HG03442 (cell line): ENCODE data around the gene BLID.

Source experiments
- ATAC-seq: cut with Tn5 transposase; IDR thresholded peaks from one replicate; pipeline ENCODE4 v1.9.1; 2021; ENCODE audit warnings: mild to moderate bottlenecking, moderate library complexity; ENCODE audit not compliant: unreplicated experiment

The BLID gene

DNA sequence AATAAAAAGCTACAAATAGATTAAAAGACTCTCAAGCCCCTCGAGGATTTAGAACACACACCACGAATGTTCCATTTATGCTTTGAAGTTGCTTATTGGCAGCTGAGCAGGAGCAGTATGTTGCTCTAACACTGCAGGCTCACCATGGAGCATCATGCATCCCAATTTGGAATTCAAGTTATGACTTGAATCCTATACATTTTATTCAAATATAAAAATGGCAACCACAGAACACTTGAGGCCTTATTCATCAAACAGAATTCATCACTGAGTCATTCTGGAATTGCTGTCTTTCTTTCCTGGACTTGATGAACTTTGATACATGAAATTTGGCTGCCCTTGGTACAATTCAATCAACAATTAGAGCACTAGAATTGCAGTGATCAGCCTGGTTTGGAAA, 24.5 kb upstream of the BLID start:
- no peak for ATAC-seq

DNA sequence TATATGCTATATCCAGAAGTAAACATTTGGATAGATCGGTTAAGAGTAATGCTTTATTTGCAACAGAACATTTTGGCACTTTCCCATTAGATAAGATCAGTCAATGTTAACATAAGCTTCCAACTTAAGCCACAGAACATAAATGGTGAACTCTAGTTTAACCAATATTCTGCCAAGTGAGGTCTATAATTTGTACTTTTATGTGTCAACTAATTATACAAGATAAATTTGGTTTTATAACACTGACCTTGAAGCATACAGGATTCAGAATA, 23.5 kb upstream of the BLID start:
- ATAC-seq, result no peak

DNA sequence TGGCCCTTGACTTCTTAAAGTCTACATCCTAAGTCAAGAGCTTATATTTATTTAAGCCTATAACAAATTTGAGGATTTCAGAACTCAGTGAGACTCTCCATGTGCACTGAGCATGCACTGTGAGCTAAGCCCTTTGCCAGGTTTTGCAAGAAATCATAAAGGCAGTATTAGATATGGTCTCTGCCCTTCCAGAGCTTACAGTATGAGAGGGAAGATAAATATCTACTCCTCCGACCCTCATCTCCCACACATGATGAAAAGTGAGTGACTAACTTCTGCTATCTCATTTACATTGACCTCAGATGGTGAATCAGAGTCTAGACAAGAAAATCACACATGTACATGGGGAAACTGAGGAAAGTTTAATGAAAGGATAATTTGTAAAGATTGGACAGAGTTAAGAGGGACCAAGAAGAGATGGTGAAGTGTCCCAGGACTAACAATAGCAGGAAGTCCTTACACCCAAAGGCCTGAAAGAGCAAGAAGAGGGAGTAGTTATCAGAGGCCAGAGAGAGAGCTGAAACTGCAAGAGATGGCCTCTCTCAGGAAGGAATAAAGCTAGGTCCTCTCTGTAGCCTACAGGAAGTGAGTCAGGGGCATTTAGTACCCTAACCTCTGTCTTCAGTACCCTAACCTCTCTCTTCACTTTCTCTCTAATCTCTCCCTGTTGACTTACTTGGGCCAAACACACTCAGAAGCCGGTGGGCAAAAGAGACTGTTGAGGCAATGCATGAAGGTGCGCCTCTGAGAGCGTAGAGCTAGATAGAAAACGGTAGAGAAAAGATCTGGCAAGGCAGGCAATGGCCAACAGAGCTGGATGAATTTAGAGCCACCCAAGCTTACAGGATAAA, 23.0 kb upstream of the BLID start:
- no peak for ATAC-seq

DNA sequence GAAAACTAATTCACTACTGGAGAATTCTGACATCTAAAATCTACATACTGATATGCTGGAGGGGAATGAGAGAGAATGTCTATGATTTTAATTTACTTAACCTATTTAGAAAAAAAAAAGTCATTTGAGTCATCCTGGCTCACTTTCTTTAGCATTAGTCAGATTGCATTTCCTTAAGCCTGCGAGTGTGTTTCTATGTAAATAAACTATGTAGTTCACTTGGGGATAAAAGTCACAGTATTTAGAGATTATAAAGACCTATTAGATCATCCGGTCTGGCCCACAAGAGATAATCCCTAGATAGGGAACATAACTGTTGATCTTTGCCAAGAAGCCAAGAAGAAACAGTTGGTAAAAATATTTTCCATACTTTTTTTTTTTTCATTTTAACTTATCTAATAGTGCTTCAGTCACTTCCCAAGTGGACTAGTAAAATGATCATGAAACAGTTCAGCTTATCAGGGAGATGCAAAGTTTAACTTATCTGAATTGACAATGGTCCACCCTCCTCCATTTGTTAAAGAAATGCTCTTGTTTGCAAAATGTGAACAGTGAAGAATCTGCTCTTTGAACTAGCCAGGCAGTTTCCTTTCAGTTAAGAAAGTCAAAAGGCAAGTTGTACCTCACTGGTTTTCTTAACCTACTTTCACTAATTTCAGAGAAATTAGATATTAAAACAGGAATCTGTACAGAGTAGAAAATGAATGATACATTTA, 21.2 kb upstream of the BLID start:
- no peak for ATAC-seq

DNA sequence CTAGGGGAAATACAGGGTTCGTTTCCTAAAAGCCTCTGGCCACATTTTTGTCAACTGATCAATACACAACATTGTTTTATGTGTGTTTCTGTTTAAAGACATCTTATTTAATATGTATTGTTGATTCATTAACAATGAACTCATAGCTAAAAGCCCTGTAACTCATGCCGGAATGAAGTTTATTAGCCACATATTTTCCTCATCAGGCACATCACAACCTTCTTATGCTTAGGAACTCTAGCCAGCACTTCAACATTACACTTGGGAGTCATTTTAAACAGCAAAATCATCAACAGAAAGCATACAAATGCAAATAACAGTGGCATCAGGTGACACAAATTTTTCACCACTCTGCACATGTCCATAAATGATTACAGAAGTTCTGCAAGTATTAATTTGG, 15.1 kb upstream of the BLID start:
- no peak for ATAC-seq

DNA sequence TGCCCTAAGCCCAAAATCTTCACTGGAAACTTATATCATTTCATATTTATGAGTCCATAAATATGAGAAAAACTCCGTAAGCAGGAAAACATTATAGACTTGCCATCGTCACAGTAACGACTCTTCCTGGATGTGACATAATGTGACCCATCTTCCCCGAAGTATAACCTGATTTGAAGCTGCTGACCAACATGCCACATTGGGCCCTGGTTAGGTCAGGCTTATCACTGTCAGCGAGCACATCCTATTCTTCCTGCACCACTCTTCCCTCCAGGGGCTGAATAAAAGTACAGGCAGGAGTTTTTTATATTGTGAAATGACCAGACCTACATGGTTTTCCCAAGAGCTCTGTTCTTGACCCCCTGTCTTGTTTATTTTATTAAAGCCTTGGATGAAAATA, 12.1 kb upstream of the BLID start:
- no peak for ATAC-seq

DNA sequence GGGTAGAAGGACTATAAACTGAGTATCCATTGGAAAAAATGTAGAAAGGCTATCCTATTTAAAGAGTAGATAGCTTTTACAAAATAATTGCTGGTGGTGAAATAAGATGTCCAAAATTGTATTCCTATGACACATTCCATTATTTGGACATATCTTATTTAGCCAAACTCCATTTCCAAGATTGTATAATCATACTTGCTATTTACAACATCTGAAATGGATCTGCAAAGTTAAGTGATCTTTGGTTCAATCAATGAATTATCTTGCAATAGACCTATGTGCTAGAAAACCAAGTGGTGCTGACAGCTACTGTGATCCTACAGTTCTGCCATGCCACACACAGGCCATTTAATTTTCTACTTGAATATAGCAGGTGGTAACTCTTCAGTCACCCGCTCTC, 11.0 kb upstream of the BLID start:
- ATAC-seq, result no peak

DNA sequence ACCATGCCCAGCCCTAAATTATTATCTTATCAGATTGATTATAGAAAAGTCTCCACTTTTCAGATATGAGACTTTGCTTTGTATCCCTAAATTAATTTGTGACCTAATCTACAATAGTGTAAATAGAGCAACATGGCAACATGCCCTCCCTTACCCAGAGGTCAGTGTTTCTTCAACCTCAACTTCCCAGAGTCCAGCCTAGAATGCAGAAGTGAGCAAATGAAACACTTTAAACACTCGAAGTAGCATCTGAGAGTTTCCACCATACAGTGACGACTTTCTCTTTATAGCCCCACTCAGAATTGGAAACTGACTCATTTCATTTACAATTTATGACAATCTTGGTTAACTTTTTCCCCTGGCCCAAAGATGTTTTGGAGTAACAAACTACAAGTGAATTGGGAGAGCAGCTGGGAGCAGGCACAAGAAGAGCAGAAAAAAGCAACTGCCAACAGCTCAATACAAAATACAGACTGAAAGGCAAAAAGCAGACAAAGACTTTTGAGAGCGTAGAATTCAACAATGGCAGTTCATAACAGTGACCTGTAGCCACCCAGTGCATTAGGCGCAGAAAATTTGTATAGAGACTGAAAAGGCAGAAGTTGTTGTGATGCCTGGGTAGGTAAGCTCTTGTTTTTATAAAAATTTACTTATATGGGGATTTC, 10.1 kb upstream of the BLID start:
- no peak for ATAC-seq

DNA sequence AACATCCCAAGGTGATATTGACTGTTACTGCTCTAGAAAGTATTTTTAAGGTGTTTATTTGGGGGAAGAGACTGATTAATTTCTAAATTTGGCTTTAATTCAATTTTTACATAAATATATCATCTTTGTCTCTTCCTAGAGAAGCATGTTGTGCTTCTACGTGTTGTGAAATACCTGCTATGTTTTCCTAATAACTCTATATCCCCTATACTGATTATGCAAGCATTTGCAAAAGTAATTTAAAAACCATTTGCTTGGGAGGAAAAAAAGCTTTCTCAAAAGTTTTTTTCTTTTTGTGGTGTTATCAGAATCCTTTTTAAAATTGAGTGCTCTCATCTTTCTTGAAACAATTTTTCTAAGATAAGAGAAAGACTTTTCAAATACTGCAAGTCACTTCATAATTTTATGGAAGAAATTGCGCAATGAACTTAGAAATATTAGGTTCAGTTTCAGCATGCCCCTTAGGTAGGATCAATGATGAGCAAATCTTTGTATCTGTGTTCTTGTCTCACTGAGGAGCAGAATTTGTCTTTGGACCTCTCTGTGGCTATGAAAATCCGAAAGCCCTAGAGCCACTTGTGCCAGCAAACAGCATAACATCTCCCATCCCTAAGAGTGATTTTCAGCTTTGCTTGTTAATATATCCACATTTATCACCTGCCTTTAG, 7.4 kb upstream of the BLID start:
- no peak for ATAC-seq

DNA sequence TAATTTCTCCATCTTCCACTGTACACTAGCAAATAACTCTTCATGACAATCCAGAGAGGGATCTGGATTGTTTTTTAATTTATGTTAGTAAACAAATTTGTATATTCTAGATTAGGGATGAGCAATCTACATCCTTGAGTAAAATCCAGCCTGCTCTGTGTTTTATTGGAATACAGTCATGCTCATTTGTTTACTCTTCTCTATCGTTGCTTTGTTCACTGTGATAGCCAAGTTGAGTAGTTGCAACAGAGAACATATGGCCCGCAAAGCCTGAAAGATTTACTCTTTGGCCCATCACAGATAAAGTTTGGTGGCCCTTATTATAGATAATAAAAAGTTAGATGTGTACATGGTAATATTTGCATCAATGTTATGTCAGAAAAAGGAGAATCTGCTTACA, 6.2 kb upstream of the BLID start:
- ATAC-seq, result no peak

DNA sequence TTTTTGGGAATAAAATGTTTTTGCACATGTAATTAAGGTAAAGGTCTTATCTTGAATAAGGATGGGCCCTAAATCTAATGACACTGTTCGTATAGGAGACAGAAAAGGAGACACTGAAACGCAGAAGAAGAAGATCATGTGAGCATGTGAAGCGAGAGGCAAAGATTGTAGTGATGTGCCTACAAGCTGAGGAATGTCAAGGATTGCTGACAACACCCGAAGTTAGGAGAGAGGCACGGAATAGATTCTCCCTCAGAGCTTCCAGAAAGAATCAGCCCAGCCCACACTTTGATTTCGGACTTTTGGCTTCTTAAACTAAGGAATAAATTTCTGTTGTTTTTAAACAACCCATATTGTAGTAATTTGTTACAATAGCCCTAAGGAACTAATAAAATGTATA, 4.1 kb upstream of the BLID start:
- no peak for ATAC-seq

DNA sequence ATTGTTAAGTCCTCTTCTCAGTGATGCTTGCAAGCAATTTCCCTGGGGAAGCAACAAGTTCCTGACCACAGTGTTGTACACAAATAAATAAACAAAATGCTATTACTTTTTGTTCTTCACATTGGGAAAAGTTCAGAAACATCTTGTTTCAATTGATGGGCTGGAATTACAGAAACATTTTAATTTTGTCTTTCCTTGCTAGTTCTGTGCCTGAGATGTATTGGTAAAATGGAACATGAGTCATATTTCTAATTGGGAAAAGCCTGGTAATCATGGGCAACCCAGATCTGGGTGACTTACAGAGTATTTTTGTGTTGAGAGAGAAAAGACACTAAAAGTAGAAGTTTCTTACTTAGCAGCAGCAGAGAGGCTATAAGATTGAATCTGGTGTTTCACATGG, 576 bp upstream of the BLID start:
- ATAC-seq, result no peak

DNA sequence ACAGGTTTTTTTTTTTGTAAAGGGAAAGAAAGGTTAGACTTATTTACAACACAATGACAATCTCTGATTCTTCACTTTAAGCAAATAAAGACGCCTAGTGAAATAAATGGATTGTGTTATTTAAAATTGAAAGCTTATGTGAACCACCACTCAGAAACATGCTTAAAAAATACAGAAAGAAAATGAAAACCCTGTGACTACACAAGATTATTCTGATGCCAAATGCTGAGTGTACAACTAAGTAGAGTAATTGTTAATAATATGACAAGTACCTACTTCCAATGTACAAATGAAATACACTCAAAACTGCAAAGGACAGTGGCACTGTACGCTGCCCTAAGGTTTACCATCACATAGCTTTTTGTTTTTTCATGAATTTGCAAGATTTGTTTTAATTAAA, 1.0 kb downstream of the BLID start:
- ATAC-seq, result no peak

DNA sequence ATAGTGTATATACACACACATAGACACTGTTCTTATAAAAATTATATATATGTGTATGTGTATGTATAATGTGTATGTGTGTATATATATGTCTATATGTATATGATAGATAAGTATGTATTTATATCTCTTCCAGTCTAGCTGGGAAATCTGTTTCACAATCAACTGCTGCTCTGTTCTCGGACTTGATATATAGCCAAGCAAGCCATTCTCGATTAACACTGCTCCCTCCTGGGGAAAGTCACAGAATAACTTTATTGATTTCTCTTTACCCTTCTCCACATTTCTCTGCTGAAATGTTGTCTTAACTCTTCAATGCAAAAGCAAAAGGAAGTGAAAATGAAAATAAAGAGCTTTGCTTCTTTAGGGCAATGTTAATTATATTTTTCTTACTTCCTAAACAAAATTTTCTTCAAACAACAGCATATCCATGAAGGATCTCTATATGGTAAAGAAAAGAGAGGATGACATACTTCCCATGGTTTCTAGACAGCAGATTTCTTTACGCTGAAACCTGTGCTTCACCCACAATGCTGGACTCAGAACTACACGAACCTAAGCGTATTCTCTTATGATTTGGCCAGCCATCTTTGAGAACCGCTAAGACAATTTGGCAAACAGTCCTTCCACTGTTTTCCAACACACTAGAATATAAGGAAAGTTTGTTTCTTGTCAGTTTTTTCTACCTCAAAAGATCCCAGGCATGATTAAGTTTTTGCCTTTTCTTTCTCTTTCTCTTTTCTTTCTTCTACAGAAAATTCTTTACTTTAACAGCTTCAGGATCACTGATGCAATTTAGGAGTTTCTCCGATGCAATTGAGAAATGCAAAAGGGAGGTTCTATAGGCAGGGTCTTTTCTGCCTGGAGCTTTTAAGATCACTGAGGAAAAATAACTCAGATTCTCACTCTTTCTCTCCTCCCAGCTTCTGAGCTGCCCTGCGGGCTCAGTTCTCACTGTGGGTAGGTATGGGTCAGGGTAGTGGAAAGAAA, 1.9 kb downstream of the BLID start:
- no peak for ATAC-seq

DNA sequence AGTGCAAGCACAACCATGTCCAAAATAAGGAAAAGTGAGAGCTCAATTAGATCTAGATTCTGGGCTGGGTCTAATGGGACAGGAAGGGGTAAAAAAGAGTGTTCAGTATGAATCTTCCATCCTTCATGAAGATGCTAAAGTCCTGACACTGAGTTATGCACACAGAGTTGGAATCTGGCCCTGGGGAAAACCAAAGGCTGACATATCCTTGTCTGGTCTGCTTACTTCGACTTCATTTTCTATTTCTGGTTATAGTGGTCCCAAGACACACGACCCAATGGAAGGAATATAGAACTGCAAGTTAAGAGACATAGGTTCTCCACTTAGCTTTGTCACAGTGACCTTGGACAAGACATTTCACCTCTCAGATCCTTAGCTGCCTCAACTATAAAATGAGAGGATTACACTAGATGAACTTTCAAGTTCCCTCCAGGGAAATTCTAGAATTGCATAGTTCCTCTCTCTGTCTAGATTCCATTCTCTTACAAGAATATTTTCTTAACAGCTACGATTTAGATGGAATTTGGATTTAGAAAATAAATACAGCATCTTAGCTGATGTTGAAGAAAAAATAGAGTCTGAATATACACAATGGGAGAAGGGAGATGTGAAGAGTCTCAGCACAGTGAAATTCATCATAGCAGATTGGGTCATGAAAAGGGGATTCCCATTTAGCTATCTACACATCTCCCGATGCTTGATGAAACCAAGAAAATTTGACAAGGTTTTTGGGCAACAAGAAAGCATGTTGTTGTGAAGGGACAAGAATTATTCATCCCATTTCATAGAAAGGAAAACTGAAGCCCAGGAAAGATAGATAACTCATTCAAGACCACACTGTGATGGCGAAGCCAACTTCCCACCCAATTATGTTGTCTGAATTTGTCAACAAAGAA, 3.3 kb downstream of the BLID start:
- no peak for ATAC-seq

DNA sequence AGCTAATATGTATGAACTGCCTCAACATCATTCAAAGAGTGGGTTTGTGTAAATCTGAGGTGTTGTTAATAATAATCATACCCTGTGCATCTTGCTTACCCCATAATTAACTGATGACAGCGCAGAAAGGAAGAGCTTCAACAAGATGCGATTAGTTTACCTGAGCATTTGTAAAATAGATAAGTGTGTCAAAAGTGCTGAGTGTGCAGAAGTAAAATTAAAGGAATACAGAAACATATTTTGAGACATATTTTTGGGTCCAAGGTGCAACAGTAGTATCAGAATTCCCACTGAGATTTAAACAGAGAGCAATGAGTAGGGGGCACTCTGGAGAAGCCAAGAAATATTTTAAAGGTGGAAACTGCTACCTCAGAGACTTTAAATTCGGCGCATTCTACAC, 6.1 kb downstream of the BLID start:
- no peak for ATAC-seq

DNA sequence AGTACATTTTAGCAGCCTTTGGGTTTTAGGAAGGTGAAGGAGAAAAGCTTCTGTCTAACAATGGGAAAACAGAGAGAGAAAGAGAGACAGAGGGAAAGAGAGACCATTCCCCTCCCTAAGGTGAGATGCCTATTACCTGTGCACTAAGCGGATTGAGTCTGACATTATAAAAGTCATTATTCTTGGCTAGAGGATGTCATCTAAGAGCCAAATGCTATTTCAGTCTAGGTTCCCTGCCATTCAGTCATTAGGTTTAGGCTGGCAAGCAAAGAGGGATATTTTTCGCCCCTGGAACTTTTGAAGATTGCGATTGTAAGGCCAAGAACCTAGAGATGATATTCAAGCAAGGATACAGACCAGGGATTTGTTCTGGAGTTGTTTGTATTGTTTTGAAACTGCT, 7.2 kb downstream of the BLID start:
- ATAC-seq, result no peak

DNA sequence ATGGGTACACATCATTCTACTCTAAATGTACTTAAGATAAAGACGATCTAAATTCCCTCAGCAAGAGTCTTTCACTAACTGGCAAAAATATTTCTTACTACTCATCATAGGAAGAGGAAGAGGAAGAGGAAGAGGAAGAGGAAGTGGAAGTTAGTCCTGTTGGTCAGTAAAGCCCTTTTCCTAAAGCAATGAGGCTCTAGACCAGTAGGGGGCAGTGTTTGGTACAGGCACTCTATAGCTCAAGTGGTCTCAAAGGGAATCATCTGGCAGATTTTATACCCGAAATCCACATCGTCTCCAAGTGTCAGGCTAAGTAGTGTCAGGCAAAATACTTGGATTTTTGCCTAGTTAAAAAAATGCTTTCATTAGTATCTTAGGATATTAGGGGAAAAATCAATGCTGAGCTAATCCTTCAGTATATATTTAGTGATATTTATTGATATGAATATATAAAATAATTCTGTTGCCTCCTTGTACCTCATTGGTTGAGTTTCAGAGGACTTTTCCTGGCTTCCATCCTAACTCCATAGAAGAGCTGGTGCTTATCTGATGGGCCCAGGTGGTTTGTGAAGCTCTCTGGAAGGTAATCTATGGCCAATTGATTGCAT, 7.7 kb downstream of the BLID start:
- ATAC-seq, result no peak

DNA sequence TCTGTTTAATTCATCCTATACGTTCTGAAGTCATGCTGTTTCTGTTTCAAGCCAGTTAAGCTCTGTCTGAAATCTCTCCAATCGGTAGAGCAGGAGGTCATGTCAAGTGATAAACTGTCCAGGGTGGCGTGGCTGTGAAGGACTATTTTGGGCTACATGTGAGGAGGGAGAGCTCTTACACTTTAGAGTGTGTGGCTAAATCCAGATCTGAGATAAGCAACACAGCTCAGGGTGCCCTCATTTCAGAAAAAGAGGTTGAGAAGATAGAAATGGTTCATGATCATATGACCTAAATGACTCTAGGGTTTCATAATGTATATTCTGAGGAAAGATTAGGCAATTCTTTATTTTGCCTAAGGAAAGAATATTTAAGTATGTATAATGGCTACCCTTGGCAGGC, 8.4 kb downstream of the BLID start:
- ATAC-seq, result no peak
